Colon (tissue), 2 donors: ENCODE data around the gene TCAP.

Source experiments
- FAIRE-seq: peaks from 2 replicates; lab custom pipeline; 2012; peaks lifted over from hg19 to GRCh38; lab: Jason Lieb, UNC
- donor health status: control.
- donor health status: control.

The TCAP gene, protein sequence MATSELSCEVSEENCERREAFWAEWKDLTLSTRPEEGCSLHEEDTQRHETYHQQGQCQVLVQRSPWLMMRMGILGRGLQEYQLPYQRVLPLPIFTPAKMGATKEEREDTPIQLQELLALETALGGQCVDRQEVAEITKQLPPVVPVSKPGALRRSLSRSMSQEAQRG

DNA sequence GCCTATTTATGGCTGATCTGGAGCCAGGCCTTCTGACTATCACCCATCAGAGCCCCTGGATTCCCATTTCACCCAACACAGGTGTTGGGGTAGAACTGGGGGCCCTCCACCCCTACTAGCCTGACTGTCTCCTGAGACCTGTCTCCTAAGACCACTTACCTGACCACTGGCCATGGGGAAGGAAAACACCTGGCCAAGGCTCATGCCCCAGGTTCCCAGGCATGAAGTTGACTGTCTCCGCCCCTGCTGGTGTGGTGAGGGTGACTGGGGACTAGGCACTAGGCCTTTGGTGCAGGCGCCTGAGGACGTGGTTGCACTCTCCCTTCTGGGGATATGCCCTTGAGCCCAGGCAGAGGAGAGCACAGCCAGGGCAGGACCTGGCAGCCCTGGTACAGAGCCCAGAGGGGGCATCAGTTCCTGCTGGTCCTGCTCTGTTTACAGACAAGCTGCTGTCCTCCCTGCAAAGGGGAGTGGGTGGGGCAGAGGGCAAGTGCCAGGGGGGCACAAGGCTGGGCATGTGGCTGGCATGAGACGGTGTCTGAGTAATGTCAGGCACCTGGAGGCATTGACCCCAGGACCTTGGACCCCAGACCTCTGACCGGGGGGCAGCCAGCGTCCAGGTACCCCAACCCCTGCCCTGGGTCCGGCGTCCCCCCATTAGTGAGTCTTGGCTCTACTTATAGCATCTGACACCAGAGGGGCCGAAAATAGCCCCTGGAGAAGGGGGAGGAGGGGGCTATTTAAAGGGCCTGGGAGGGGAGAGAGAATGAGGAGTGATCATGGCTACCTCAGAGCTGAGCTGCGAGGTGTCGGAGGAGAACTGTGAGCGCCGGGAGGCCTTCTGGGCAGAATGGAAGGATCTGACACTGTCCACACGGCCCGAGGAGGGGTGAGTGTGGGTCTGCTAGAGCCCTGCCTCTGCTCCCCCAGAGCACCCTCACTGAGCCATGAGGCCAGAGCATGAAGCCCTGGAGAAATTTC lies at the start of gene TCAP:
Gene TCAP, plus strand, starts transcription at position 769 of the 981 bp plus-strand sequence. Its CDS starts 11 bp downstream, at position 780.
- no peak for FAIRE-seq

- FAIRE-seq, result no peak
These were observed 49.7 kb upstream of the TCAP start for GRCh38 chr17:39615434-39615833.

- no peak for FAIRE-seq
These were observed 48.1 kb upstream of the TCAP start for GRCh38 chr17:39617100-39617445.

GRCh38 chr17:39617446-39618245 lies 47.5 kb upstream of the TCAP start:
- FAIRE-seq, result no peak

- no peak for FAIRE-seq
These were observed 46.8 kb upstream of the TCAP start for GRCh38 chr17:39618246-39618913.

GRCh38 chr17:39618956-39619785 lies 46.0 kb upstream of the TCAP start:
- FAIRE-seq, result no peak

- FAIRE-seq, result no peak
These were observed 45.4 kb upstream of the TCAP start for GRCh38 chr17:39619786-39620101.

DNA sequence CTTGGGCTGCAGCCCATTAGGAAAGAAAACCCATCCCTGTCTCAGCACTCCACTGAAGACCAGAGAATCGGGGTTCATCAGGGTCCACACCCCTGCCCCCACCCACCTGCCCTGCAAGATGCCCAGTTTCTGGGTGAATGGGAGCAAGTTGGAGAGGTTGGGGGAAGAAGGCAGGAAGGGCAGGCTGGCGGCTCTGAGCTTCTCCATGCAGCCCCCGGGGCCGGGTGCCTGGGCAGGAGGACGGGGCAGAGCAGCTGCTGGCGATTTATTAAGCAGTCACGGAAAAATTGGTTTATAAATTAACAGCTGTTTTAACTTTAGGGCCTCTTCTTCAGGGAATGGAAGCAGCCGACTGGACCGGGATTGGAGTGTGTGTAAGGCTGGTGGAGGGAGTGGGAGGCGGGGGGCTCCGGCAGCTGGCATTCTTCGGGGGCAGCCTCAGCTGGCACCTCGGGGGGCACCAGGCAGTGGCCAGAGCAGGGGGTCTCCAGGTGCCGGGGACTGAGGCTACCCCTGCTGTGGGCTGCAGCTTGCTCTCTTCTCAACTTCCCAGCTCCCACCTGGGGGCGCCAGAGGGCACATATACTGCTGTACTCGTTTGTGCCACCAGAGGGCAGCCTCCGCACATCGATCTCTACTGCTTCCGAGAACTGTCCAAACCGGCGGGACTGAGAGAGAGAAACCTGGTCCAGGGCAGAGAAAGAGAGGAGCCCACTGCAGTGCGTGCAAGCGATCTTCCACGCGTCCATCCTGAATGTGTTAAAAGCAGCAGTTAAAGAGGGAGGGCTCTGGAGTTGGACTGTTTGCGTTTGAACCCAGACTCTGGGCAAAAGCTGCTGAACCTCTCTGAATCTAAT lies 43.4 kb upstream of the TCAP start:
- no peak for FAIRE-seq

- FAIRE-seq, result no peak
These were observed 42.7 kb upstream of the TCAP start for GRCh38 chr17:39622380-39623006.

GRCh38 chr17:39623356-39623950 lies 41.7 kb upstream of the TCAP start:
- no peak for FAIRE-seq

GRCh38 chr17:39624313-39624712 lies 40.8 kb upstream of the TCAP start:
- no peak for FAIRE-seq

- FAIRE-seq, result no peak
These were observed 39.9 kb upstream of the TCAP start for GRCh38 chr17:39625198-39625785.

GRCh38 chr17:39626171-39627046 lies 38.7 kb upstream of the TCAP start, which contains the start of gene PPP1R1B:
PPP1R1B (plus strand) TSS chr17:39626952; CDS start chr17:39627393, 441 bp downstream.
- FAIRE-seq, result no peak

GRCh38 chr17:39627047-39627711 lies 38.0 kb upstream of the TCAP start:
- FAIRE-seq, result no peak

GRCh38 chr17:39627712-39628516 lies 37.2 kb upstream of the TCAP start:
- no peak for FAIRE-seq

DNA sequence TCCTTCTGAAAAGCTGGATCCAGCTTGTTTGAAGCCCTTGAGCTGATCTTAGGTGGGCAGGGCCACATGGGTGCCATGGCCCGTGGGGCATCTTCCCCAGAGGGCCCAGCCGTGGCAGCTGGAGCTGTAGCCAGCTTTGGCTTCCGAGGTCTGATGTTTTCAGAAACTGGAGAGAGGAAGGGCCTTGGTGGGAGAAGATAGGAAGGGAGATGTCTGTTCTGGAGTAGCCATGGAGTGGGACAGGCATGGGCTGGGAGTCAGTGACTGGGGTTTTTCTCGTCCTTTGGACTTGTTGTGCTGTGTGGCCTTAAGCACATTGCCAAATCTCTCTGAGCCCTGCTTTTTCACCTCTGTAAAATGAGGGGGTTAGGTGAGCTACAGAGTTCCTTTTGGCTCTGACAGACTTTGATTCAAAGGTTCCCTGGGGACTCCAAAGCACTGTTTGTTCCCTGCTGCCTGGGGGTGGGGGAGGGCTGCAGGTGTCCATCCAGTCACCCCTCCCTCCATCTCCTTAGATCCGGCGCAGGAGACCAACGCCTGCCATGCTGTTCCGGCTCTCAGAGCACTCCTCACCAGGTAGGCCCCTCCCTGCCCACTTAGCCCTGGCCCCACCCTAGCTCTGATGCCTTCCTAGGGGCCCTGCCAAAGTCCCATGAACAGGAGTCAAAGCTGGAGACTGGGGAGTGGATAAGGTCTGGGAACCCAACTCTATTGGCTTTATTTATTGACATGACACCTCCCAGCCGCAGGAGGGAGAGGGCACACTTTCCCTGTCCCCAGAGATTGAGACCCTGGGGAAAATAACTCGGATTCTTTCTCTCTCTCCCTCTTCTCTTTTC lies 36.3 kb upstream of the TCAP start:
- FAIRE-seq, result no peak
